Stimulated activated CD4-positive, alpha-beta T cell treated with anti-CD3 and anti-CD28 coated beads, Interleukin-1b, Interleukin-23, amount 100 ng/mL, for 4 hours (primary cell): ENCODE results near the gene ITPRID2.

Source experiments
- DNase-seq, 2 donors: peaks; one replicate each; pipeline ENCODE4 v3.0.0-alpha.2; 2020; ENCODE audit warnings: low read depth in 2 of 2

The ITPRID2 gene

GRCh38 chr2:181882246-181883020 lies 9.1 kb upstream of the ITPRID2 start:
- DNase-seq: no peak

DNA sequence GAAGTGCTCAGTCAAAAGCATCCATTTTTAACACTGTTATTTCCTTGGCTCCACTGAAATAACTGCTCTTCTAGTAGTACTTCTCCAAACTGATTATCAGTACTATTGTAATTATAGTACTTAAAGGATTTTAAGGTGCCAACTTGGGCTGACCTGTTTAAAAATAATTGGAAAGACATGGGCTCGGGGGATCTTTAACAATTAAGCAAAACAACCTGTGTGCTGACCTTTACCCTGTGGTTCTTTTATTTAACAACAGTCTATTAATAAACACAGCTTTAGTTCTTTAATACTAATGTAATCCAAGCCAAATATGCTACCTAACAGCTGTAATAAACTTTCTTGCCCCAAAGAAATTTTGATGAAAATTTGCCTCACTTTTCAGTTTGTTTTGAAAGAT lies 6.9 kb upstream of the ITPRID2 start:
- no peak for DNase-seq

DNA sequence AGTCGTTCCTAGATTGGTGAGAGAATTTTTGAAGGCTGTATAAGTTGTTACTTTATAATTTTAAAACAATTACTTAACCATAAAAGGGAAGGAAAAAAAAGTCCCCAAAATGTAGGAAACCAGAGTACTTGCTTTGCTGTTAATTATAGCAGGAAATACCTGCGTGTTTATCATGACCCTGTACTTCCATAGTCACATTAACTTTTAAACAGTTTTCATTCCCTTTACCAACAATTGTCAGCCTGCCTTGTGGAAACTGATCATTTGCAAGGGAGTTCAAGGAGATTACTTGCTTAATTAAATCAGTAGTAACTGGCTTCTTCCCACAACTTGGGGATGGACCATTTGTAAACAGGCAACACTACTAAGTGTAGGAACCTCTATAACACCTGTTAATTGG lies 6.4 kb upstream of the ITPRID2 start:
- no peak for DNase-seq

DNA sequence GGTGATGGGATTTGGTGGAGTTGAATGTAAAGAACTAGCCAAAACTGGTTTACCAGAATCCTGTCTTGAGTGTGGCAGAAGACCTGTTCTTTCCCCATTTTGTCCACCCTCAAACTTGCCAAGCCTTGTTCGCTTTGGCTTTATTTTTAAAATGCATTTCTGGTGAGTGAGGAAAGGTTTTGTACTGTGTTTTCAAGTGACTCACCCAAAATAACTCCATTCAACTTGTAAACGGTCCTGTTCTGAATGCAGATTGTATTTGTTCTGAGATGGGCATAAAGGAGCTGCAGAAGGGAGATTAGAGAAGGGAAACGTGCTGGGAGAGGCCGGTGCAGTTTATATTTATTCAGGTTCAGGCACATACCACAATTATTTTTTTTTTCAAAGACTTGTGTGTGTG lies 5.3 kb upstream of the ITPRID2 start:
- no peak for DNase-seq

DNA sequence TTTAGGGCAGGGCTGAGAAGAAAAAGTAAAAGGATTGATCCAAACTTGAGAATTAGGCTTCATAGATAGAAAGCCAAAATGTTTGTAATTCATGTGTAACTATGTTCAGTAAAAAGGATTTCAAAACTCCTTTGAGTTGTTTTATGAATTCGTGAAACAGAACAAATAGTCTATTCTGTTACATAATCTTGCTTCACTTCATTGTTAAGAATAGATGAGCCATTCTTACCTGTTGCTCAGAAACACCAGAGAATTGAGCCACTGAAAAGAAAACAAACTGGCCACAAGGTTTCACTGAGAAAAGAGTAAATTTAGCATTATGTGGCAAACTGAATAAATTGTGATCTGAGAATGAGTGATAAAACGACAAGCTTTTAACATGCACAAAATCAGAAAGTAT lies 4.5 kb upstream of the ITPRID2 start:
- no peak for DNase-seq

- DNase-seq: no peak
Observed at GRCh38 chr2:181889776-181890175, 1.8 kb upstream of the ITPRID2 start.

DNA sequence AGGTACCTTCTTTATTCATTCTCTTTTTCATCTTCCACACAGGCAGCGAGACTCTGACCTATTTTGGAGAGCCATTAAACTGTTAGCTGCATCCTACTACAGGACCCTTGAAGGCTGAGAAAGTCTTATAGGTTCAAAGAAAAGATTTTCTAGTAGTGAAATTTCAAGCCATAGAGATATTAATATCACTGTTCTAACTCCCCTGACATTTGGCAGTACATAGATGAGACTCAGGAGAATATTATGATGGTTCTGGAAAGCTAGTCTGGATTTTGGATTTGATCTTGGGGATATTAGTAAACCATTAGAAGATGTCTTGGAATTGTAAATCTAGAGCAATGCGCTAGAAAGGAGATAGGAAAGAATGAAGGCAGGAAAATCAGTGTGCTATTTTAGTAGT lies 1.3 kb upstream of the ITPRID2 start:
- DNase-seq: no peak

- DNase-seq: peak; percentile 22 to 47
Observed at GRCh38 chr2:181891966-181892798, 652 bp downstream of the ITPRID2 start.

GRCh38 chr2:181892799-181893435 lies 1.4 kb downstream of the ITPRID2 start:
- DNase-seq: no peak

GRCh38 chr2:181894381-181894780 lies 2.9 kb downstream of the ITPRID2 start:
- DNase-seq: no peak

GRCh38 chr2:181895818-181896217 lies 4.3 kb downstream of the ITPRID2 start:
- no peak for DNase-seq

- no peak for DNase-seq
Observed at GRCh38 chr2:181896286-181896685, 4.8 kb downstream of the ITPRID2 start.

- no peak for DNase-seq
Observed at GRCh38 chr2:181900007-181900651, 8.6 kb downstream of the ITPRID2 start.

DNA sequence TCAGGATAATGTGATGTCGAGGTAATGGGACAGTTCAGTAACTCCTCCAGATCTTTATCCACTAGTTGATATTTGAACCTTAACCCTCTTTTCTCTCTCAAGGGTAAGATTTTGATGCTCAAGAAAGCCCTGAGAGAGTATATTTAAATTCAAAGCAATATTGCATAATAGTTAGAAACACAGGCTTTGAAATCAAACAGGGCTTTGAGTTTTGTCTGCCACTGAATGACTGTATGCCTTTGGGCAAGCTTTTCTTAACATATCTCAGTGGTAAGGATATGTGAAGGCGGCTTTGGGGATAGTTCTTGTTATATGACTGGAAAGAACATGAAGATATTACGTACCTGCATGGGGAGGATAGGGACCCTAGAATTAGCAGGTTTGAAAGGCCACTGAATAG lies 11.1 kb downstream of the ITPRID2 start:
- no peak for DNase-seq

- peak in 1 of 2 donors; percentile 8 for DNase-seq
Observed at GRCh38 chr2:181904022-181904632, 12.6 kb downstream of the ITPRID2 start.

GRCh38 chr2:181907057-181907456 lies 15.5 kb downstream of the ITPRID2 start:
- DNase-seq: no peak

DNA sequence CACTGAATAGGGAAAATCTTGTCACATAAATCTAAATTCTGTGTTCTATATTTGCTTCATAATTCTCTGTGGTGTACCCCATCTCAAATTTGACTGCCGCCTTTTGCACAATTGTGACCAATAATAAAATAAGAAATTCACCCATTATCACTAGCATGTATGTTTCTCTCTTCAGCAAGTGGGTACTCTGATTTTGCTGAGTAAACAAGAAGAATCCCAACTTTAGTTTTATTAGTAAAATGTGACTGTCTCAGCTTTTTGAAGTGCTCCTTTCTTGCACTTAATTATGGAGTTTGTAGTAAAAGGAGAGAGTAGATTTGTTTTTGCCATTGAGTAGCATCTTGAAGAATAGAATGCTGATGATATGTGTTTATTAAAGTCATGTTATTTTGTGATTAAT lies 16.1 kb downstream of the ITPRID2 start:
- DNase-seq: no peak

- DNase-seq: no peak
Observed at GRCh38 chr2:181910028-181910831, 18.7 kb downstream of the ITPRID2 start.

DNA sequence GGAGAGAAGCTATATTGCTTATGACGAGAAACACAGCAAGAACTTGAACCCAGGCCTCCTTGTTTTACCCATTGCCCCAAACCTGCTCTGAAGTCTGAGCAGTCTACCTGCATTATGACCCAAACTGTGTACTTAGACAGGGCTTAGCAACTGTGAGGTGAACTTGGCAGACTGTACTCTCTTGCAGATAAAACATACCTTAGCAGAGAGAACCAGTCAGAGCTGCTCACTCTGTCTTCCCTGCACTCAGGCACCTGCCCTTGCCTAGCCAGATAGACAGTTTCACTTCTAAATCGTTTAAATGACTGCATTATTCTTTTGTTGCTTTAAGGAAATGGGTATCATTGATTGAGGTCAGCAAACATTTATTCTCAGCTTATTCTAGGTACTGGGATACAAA lies 20.3 kb downstream of the ITPRID2 start:
- DNase-seq: no peak

DNA sequence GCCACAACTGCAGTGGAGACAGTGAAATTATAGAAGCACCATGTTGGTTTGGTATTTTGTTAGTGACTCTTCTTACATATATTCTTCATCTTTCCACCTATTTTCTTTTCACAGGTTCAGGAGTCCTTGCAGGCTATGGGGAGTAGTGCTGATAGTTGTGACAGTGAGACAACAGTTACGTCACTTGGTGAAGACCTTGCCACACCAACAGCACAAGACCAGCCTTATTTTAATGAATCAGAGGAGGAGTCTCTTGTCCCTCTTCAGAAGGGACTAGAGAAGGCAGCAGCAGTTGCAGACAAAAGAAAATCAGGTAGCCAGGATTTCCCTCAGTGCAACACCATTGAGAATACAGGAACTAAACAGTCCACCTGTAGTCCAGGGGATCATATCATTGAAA lies 23.6 kb downstream of the ITPRID2 start:
- no peak for DNase-seq
